ENCODE data around the gene ATP11A.
"Not testable (repeated sequence)": the region's sequence is repeated elsewhere in the genome, so short reads cannot be mapped to it uniquely, and the experiment has no call there.

Gene ATP11A

DNA sequence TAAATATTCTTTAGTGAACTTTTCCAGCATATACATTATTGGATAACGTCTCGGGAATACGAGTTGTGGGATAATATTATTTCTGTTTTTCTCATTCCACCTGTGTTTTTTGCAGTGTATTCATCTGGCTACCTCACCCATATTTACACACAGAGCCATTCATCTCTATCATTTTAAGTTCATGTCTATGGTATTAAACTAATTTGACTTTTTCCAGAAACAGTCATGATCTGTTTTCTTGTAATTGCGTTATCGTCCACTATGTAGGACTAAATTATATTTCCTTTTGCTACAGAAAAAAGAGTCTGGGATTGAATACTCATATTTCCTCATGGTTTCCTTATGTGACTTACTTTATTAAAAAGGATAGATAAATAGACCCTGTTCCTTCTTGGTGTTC, 2.7 kb downstream of the ATP11A start:
- DNase-seq (ENCODE audit: low spot score): no peak

DNA sequence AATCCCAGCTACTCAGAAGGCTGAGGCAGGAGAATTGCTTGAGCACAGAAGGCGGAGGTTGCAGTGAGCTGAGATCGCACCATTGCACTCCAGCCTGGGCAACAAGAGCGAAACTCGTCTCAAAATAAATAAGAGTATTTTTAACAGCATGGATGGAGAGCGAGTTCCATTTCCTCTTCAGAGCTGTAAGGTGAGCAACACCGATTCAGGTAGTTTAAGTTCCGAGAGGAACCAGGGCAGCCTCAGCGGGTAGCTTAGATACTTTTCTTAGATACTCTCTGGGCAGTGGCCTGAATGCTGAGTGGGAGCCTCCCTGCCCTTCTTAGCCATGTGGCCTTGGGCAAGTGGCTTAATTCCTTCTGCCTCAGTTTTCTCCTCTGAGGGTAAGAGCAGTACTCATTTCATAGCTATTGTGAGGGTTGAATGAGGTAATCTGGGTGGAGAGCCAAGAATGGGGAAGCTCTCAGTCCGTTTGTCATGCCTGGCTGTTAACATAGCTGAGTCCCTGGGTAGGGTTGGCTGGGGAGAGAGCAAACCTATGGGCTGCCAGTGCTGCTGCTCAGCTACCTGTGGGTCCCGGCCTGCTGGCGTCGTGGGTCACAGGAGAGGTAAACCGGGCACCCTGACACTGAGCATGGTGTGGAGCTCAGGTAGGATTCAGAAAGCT, 4.1 kb downstream of the ATP11A start:
- no peak for DNase-seq (ENCODE audit: low spot score)

DNA sequence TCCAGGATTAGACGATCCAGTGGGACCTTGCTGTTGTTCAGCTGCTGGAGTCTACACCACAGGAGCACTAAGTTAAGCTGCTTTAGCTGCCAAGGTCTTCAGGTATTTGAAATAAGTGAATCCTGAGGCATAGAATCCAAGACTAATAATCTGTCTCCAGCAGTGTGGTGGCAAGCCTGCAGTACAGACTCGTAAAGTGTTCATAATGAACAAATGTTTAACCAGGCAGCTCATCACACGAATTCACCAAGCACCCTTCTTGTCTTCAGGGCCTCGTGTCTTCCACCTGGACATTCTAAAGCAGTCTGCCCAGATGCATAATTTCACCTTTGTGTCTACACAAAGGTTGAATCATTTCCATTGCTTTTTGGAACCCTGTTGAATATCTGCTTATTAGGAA, 5.3 kb downstream of the ATP11A start:
- DNase-seq (ENCODE audit: low spot score): no peak

DNA sequence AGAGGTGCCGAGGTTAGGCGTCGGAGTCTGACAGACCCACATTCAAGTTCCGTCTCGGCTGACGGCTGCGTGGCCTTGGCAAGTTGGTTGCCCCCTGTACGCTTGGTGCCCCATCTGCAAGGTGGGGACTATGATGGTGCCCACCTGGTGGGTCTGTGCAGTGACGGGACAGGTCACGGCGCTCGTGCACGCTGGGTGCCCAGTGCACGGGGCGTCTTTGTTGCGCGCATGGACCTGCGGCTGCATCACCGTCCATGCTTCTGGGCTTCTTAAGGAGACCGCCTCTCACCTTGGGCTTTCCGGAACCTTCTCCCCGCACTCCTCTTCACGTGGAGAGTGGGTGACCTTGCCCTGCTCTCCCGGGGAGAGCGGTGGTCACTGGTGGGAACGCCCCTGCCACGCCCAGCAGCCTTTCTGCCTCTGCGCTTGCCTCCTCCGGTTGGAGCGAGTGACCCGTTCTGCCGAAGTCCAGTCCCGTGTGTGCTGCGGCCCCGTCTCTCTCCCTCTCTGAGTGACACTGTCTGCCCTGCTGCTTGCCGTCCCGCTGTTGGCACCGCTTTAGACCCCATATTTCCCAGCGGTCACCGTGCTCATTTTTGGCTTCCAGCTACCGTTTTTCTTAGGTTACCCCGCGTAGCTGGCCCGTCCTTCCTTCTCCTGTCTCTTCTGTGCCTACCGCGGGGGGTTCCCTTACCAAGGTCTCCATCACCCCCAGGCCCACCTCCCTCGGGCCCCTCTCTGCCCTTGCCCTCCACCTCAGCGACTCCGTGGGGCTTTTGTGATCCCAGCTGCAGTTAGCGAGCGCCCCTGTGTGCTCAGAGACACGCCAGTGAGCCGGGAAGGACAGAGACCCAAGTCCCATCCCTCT, 6.4 kb downstream of the ATP11A start:
- no peak for DNase-seq (ENCODE audit: low spot score)

DNA sequence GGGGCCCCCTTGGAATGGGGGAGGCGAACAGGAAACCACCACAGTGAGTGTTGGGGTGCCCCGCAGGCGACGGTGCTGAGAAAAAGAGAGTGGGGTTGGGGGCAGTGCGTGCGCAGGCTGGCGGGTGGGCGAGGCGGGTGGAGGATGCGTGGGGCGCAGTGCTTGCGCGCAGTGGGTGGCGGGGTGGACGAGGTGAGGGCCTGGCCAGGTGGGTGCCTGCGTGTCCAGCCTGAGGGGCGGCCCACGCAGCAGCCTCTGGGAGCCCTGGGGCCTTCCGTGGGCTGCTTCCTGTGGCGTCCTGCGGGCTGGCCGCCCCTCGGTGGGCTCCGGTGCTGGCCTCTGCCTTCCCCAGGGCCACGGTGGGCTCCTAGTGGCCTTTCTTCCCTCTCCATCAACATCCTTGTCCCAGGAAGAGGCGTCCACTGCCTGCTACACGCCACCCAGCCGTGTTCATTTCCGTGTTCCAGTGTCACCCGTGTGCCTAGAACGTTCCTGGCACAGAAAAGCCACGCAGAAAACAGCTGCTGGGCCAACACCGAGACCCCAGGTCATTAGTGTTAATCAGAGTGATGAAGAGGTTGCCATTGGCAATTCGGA, 7.1 kb downstream of the ATP11A start:
- DNase-seq (ENCODE audit: low spot score): no peak

DNA sequence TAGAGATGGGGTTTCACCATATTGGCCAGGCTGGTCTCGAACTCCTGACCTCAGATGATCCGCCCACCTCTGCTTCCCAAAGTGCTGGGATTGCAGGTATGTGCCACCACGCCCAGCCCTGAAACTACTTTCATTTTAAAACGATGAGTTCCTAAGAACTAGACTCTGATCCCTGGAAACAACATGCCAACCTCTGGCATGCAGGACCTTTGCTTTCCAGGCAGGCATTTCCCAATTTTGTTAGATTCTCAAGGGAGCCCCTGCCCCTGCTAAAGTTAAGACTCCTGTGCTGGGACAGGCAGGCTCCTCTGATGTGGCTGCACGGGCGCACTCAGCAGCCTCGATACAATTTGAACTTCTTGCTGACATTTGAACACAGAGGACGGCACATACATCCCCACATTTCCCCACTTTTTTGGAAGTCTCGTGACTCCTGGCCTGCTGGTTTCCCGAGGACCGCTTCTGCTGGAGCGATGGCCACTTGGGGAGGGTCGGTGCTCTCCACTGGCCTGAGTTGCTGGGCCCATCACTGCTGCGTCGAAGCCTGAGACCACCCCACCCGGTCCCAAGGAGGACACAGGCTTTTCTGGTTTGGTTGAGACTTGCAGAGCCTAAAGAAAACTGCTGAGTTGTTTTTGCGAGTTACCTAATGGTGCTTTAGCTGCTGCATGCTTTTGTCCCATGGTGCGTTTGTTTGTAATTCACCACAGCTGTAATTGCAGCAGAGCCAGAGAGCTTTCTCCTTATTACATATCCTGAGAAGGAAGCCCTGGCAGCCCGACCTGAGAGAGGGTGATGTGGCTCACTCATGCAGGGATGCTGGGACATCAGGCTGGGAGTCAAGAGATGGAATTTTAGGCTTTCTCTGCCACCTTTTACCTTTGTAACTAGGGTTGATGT, 8.2 kb downstream of the ATP11A start:
- DNase-seq (ENCODE audit: low spot score): no peak

DNA sequence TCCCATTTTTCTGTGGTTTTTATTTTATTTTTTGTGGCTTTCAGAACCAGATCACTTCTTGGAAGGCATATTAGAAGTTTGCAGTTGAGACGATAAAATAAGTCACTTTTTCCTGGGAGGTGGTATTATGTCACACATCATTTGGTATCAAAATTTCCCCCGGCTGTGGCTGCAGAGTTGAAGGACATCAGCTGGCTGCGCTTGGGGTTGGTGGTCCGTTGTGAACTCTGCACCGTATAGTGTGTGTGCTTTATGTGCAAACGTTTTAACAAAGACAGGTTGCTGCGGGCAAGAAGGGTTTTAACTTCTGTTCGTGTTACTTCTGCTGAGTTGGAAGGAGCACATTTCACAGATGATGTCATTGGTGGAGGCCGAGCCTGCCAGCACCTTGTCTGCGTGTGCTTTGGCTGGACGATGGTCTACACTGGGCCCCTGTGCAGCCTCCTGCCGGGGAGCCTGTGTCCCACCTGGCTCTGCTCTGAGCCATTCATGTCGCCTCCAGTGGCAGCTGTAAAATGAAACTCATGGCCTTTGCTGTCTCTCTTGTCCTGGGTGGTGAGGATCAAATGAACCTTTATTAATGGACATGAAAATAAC, 9.6 kb downstream of the ATP11A start:
- DNase-seq (ENCODE audit: low spot score): no peak

DNA sequence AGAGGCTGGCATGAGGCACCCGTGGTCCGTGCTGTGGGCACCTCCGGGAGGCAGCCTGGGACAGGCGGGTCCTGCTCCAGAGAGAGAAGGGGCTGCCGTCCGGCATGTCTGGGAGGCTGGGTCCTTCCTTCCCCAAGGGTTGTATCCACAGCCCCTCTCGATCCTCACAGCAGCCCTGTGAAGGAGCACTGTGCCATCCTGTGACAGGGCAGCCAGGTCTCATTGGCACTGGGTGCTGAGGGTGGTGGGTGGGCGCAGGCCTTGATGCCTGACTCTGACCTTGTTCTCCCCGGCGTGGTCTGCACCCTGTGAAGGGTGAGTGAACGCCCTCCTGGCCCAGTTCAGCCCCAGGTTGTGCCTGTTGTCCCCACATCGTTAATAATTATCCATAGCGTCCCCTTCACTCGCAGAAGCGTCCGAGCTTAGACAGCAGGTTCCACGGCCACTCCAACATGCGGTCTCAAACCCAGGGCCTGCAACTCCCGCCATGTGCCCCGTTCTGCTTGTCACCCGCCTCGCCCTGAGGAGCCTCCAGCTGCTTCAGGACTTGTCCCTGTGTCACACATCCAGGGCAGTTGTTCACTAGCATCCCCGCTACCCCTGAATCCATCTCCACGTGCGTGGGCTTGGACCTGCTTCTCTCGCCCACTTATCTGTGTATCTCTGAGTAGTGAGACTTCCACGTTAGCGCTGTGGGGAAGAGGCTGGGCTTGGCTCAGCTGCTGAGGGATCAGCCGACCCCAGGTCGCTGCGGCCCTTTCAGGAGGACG, 10.6 kb downstream of the ATP11A start:
- no peak for DNase-seq (ENCODE audit: low spot score)

DNA sequence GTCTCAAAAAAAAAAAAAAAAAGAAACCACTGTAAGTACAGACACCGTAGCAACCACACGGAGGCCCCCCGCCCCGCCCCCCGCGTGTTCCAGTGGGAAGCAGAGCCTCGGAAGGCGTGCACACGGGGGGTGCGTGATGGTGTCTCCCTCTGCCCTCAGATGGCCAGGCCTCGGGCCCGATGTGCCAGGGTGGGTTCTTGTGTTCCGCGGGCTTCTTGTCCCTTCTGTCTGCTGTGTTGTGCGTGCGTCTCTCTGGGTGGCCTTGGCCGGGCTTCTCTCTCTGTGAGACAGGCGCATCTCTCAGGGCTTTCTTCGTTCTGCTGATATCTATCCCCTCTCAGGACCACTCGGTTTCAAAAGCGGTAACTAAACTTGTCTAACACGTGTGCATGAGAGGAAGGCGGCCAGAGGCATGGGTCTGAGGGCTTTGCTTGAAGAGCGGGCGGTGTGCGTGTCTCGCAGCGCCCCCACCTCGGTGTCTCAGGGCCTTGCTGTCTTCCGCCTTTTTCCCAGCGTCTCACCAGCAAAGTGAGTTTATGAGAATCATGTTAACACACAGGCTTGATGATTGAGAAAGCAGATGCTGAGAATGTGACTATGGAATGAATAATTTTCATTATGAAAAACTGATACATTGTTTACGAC, 12.6 kb downstream of the ATP11A start:
- DNase-seq (ENCODE audit: low spot score): no peak

DNA sequence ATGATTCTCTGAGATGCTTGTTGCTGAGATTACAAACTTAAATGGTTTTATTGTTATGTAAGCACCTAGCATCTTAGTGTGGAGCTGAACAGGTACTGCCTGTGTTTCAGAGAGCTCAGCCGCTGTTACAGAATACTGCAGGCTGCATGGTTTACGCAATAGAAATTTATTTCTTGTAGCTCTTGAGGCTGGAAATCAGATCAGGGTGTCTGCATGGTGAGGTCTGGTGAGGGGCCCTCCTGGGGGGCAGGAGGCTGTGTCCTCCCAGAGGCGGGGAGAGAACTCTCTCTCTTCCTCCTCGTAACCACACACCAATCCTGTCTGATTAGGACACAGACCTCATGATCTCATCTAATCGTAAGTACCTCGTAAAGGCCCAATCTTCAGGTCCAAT, 13.1 kb downstream of the ATP11A start:
- no peak for DNase-seq (ENCODE audit: low spot score)

DNA sequence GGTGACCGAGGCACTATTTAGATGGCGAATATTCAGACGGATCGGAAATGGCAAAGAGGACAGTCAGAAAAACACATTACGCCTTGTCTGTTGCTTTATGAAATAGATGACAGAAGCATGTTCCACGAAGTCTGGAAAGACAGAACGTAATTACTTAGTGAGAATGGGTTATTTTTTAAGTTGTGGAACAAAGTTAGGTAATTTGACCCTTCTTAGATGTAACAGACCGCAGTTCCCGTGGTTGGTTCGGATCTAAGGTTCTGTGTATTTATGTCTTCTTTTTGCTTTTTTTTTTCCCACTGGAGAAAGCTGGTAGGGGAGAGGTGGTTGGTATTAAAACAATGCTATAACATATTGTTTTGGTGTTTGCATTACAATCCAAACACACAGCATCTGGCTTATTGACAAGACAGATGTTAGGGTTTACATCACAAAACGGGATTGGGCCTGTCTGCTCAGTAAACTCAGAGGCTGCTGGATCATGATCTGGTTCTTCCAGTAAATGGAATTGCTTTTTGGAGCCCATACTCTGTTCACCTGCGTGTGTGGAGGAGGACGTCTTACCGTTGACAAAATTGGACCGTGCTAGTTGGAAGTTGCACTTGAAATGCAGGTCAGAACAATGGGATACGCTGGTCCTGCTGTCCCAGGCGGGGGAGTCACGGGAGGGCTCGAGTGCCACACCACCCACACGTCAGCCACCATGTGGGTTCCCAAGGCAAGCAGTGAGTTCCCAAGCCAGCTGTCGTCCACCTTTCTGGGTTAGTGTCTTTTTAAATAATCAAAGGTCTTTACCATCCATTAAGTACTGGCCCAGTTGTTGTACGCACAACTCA, 13.8 kb downstream of the ATP11A start:
- no peak for DNase-seq (ENCODE audit: low spot score)

DNA sequence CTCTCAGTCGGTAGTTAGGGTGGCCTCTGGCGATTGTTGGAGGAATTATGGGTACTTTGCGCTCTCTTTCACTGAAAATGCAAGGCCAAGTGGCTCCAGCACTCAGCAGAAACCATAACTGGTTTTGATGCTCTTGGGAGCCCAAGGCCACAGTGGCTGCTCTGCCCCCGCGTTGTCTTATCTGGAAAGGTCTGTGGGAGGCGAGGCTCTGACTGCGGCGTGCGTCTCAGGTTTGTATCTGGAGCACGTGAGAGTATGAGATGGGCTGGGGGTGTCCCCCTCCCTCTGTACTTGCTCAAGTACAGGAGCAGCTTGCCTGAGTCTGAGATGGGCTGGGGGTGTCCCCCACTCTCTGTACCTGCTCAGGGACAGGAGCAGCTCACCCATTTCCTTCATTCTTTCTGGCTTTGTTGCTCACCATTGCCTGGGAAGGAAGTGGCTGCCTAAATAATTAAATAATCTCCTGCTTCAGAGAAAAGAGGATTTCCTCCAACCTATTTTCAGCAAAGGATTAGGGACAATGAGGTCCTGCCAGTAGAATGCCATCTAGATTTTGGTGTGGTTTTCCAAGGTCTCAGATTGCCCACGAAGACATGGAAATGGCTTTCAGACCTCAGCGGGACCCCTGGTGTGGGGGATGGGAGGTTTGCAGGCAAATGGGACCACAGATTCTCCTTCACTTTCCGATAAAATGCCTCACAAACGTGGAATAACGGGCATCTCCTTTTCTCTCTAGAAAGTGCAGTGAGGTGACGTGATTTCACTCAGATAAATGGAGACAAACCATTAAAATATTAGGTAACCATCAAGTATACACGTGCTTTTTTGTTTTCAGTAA, 14.7 kb downstream of the ATP11A start:
- no peak for DNase-seq (ENCODE audit: low spot score)

DNA sequence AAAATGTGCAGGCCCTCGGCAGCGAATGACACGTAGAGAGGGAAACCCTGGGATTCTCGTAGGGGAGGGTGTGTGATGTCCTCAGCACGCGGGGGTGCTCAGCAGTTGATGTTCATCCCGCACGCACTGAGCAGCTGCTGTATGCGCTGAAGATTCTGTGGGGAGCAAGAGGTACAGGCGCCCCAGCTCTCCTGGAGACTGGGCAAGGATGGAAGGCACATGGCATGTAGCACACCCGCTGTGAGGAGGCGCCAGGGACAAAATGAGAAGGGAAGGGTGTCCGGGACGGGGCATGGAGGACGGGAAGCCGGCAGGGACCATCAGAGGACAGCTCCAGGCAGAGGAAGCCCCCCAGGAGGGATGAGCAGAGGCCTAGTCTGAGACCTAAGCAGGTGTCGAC, 15.4 kb downstream of the ATP11A start:
- no peak for DNase-seq (ENCODE audit: low spot score)

DNA sequence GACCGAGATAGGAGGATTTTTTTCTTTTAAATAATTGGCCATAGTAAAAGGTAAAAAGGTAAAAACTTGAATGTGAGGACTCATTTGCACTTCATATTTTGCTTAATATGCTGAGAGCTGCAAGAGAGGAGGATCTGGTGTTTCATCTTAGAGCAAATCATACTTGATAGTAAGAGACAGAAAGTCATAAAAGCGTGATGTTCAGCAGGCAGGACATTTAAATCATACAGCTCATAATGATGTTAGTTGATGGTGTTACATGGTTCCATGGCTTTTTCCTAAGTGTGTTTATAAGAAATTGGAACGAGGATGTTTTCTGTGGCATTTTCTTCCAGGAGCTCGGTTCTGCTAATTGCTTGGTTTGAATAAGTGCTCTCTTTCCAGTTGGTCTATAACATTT, 16.3 kb downstream of the ATP11A start:
- no peak for DNase-seq (ENCODE audit: low spot score)

DNA sequence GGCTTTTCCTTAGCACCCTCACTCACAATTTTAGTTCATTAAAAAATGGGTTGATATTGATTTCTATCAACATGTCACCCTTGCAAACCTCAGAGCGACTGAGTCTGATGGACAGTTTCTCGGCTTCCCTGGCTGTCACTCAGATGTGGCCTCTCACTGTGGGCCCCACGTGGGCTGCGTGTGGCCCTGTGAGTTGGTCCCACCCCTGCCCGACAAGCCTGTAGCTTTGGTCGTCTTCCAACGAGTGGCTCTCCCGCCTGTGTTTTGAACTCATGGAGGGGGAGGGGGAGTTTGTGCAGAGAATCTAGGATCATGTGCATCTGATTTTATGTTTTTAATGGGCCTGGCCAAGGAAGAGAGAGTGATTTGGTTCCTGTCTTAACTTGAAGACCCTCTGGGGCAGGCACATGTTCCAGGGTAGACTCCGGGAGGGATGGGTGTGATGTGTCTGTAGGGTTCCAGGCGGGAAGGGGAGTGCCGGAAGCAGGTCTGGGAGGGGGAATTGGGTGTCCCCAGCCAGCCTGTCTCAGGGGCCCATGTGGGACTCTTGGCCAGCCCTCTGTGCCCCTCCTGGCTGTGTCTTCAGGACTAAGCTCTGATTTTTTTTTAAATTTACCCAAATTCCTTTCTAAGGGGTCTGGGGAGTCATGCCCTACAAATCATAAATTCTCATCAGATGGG, 18.9 kb downstream of the ATP11A start:
- no peak for DNase-seq (ENCODE audit: low spot score)

DNA sequence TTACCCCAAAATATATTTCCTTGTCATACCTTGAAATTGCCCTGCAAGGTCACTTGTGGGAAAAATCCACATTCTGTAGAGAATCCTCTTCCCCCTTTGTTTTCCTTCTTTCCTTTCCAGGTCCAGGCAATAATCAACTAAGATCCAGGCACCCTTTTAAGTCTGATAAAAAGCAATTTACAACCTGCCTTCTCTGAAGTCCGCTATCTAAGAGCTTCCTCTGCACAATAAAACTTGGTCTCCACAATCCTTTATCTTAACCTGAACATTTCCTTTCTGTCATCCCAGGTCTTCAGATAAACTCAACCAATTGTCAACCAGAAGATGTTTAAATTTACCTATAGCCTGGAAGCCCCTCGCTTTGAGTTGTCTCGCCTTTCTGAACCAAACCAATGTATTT, 19.5 kb downstream of the ATP11A start:
- not testable (repeated sequence) for DNase-seq (ENCODE audit: low spot score)

DNA sequence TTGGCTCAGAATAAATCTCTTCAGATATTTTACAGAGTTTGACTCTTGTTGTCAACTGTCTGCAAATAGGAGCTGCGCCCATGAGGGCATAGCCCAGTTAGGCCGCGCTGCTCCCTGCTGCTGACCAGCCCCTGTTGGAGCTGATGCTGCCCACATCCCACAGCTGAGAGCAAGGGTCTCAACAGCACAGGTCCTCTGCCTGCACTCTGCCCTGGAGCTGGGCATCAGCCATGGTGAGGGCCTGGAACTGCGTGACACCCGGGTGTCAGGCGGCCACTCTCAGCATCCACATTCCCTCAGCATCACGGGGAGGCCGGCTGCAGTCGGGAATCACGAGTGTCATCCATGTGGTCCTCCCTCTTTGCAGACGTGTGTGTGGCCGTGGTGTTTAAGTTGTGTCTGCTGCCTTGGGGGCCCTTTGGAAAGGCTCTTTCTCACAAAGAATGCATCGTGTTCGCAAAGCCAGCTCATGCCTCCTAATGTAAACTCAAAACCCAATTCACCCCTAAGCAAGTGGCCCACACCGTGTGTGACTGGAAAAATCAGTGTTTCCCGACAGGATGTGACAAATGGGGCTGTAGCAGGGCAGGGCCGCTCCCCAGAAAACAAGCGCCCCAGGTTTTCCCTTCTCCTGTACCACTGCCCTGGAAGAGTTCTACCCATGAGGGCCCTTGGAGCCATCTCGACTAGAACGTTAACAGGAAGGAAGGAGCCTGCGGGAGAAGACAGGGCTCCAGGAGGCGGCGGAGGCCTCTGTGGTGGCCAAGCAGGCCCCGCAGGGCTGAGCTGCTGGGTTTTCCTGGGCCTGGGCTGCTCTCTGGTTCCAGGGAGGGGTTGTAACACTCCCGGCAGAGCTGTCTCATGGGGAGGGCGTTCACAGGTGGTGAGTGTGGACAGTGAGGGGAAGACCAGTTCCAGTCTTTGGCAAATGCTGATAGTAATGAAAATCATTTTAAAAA, 20.3 kb downstream of the ATP11A start:
- no peak for DNase-seq (ENCODE audit: low spot score)

Data from D341Med (cell line).